ENCODE data around the gene CDKAL1.

DNA sequence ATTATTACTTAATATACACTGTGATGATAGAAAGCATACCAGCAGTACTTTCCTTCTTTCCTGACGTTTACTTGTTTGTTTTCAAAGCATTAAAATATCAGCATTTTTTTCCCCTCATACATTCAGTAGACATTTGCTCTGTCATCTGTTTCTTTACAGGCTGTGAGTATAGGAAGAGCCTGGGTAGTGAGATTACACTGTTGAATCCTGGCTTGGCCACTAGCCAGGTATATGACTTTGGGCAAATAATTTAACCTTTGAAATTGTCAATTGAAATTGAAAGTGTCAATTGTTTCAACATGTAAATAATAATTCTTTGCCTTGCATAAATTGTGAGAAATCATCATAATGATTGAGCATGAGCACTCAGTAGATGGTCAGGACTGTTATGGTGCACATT, 336.2 kb downstream of the CDKAL1 start:
- TF ChIP-seq CTCF (IDR thresholded peaks at IDR 0.05) (no peak), POLR2A (IDR thresholded peaks at IDR 0.05) (no peak)
